Keratinocyte (primary cell): Measurements from ENCODE around the gene COL20A1.

Source experiments
- EZH2 ChIP-seq: IDR thresholded peaks from one replicate; pipeline ENCODE4 v1.6.1; 2012; ENCODE audit warnings: inconsistent platforms, mild to moderate bottlenecking, low read length, moderate library complexity
- TF ChIP-seq, protein P1 (sequence below), 3 experiments: IDR thresholded peaks in 1 of 3; conservative IDR thresholded peaks in 1 of 3; optimal IDR thresholded peaks in 1 of 3; 2 replicates in 2 of 3; 3 replicates in 1 of 3; pipeline versions ENCODE3 to v1.5.1; 2011; ENCODE audit warnings: low read length in 3 of 3, mild to moderate bottlenecking in 3 of 3, moderate library complexity in 2 of 3, control low read depth in 1 of 3, inconsistent platforms in 1 of 3; ENCODE audit not compliant: insufficient read depth in 2 of 3; ENCODE audit errors: extremely low read depth in 1 of 3

GRCh38 chr20:63262836-63263235, 30.1 kb upstream of the COL20A1 start:
- TF ChIP-seq EZH2: no peak
- TF ChIP-seq, protein P1, sequence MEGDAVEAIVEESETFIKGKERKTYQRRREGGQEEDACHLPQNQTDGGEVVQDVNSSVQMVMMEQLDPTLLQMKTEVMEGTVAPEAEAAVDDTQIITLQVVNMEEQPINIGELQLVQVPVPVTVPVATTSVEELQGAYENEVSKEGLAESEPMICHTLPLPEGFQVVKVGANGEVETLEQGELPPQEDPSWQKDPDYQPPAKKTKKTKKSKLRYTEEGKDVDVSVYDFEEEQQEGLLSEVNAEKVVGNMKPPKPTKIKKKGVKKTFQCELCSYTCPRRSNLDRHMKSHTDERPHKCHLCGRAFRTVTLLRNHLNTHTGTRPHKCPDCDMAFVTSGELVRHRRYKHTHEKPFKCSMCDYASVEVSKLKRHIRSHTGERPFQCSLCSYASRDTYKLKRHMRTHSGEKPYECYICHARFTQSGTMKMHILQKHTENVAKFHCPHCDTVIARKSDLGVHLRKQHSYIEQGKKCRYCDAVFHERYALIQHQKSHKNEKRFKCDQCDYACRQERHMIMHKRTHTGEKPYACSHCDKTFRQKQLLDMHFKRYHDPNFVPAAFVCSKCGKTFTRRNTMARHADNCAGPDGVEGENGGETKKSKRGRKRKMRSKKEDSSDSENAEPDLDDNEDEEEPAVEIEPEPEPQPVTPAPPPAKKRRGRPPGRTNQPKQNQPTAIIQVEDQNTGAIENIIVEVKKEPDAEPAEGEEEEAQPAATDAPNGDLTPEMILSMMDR (optimal IDR thresholded peaks at IDR 0.05 in 1 of 3, IDR thresholded peaks at IDR 0.05 in 1 of 3, conservative IDR thresholded peaks at IDR 0.05 in 1 of 3; ENCODE audit: extremely low read depth in 1 of 3, insufficient read depth in 2 of 3, low read length in 3 of 3): no peak
